ENCODE data around the gene PLAA.

DNA sequence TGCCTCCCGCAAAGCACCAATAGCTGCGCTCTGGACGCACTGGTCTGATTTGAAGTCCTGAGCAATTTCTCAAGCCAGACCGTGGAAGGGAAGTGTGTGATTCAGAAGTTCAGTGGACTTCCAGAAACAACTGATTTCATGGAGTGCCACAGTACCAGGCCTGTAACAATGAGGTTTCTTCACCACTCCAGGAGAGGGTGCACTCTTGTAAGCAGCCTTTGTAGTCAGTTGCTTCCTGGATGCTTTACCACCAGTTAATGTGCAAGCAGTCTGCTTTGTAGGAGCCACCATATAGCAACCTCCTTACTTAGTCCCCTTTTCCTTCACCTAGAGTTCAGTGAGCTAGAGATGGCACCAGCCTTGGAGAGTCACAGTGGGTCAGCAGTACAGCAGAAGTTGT lies 66.8 kb downstream of the PLAA start:
- no peak for TF ChIP-seq POLR2A (IDR thresholded peaks at IDR 0.05)
- TF ChIP-seq, protein P1, sequence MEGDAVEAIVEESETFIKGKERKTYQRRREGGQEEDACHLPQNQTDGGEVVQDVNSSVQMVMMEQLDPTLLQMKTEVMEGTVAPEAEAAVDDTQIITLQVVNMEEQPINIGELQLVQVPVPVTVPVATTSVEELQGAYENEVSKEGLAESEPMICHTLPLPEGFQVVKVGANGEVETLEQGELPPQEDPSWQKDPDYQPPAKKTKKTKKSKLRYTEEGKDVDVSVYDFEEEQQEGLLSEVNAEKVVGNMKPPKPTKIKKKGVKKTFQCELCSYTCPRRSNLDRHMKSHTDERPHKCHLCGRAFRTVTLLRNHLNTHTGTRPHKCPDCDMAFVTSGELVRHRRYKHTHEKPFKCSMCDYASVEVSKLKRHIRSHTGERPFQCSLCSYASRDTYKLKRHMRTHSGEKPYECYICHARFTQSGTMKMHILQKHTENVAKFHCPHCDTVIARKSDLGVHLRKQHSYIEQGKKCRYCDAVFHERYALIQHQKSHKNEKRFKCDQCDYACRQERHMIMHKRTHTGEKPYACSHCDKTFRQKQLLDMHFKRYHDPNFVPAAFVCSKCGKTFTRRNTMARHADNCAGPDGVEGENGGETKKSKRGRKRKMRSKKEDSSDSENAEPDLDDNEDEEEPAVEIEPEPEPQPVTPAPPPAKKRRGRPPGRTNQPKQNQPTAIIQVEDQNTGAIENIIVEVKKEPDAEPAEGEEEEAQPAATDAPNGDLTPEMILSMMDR (IDR thresholded peaks at IDR 0.05), result no peak
